ENCODE results near the gene UBQLN2. TPM values are rescaled to one million over a fixed set of nuclear protein-coding genes. Genes with fewer than 3 reads are reported as not detected.

UBQLN2 gene
- total RNA-seq, 1 experiment from 2014 or later = 38.2 TPM

DNA sequence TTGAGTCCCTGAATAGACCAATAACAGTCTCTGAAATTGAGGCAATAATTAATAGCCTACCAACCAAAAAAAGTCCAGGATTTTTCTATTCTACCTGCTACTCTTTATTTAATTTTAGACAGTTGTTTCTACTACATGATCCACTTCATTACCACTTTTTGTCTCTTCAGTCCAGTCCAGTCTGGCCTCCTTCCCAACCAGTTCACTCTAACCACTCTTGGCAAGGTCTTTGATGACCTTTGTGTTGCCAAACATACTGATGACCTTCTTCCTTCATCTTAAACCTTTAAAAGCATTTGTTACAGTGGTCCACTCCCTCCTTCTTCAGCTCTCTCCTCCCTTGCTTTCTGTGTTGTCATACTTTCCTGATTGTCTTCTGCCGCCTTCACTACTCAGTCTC is 12.8 kb upstream of the UBQLN2 start:
- Mint-ChIP-seq H3K36me3 (ENCODE audit: insufficient read depth, unreplicated experiment) (no peaks in the 10 kb centered on the region), H3K4me1 (ENCODE audit: low read depth, unreplicated experiment) (no peaks in the 10 kb centered on the region), H3K27me3 (ENCODE audit: unreplicated experiment) (no peaks in the 10 kb centered on the region), H3K27ac (ENCODE audit: unreplicated experiment) (no peak overlapping the region), H3K9me3 (ENCODE audit: low read depth, unreplicated experiment) (peaks cover 3% of the 10 kb centered on the region), H3K4me3 (ENCODE audit: low read depth, unreplicated experiment) (no peak overlapping the region)
- TF ChIP-seq, protein P1, sequence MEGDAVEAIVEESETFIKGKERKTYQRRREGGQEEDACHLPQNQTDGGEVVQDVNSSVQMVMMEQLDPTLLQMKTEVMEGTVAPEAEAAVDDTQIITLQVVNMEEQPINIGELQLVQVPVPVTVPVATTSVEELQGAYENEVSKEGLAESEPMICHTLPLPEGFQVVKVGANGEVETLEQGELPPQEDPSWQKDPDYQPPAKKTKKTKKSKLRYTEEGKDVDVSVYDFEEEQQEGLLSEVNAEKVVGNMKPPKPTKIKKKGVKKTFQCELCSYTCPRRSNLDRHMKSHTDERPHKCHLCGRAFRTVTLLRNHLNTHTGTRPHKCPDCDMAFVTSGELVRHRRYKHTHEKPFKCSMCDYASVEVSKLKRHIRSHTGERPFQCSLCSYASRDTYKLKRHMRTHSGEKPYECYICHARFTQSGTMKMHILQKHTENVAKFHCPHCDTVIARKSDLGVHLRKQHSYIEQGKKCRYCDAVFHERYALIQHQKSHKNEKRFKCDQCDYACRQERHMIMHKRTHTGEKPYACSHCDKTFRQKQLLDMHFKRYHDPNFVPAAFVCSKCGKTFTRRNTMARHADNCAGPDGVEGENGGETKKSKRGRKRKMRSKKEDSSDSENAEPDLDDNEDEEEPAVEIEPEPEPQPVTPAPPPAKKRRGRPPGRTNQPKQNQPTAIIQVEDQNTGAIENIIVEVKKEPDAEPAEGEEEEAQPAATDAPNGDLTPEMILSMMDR (IDR thresholded peaks at IDR 0.05; ENCODE audit: unreplicated experiment) = no peak
- CTCF ChIA-PET = no interaction called here
- BruUV-seq (replicated peaks) = no TSS peak
- intact Hi-C loops (cut with micrococcal nuclease; ENCODE audit: unreplicated experiment) = no loop called here
- DNase-seq = no peak

DNA sequence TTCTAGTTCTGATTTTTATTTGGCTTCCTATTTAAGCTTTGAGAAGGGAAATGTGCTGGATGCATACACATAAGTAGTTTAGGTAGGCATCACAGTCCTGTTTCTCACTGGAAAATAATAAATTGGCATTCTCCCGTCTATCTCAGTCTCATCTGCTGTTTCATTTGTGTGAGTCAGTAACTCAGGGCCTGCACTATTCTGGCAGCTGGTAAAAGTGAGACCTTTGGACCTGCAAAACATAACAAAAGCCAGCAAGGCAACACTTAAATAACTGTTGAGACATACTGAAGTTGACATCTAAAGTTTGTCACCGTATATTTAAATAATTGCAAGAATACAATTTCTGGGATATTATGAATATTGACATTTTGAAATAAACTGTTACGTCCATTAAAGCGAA is 8.6 kb upstream of the UBQLN2 start:
- CTCF ChIA-PET = no interaction called here

GRCh38 chrX:56557376-56557929 is 6.0 kb upstream of the UBQLN2 start:
- CTCF ChIA-PET = no interaction called here
- Mint-ChIP-seq H3K27me3 (ENCODE audit: unreplicated experiment) (no peaks in the 10 kb centered on the region), H3K4me3 (ENCODE audit: low read depth, unreplicated experiment) (no peak overlapping the region), H3K4me1 (ENCODE audit: low read depth, unreplicated experiment) (no peaks in the 10 kb centered on the region), H3K36me3 (ENCODE audit: insufficient read depth, unreplicated experiment) (no peaks in the 10 kb centered on the region), H3K9me3 (ENCODE audit: low read depth, unreplicated experiment) (no peaks in the 10 kb centered on the region), H3K27ac (ENCODE audit: unreplicated experiment) (no peak overlapping the region)
- intact Hi-C loops (cut with micrococcal nuclease; ENCODE audit: unreplicated experiment) = no loop called here
- TF ChIP-seq, protein P1 (IDR thresholded peaks at IDR 0.05; ENCODE audit: unreplicated experiment) = no peak
- no TSS peak for BruUV-seq (replicated peaks)
- no peak for DNase-seq

More for the DNA sequence above, 8.6 kb upstream of the UBQLN2 start:
- Mint-ChIP-seq H3K36me3 (ENCODE audit: insufficient read depth, unreplicated experiment) (no peaks in the 10 kb centered on the region), H3K4me1 (ENCODE audit: low read depth, unreplicated experiment) (no peaks in the 10 kb centered on the region), H3K27ac (ENCODE audit: unreplicated experiment) (no peak overlapping the region), H3K4me3 (ENCODE audit: low read depth, unreplicated experiment) (no peak overlapping the region), H3K9me3 (ENCODE audit: low read depth, unreplicated experiment) (no peaks in the 10 kb centered on the region), H3K27me3 (ENCODE audit: unreplicated experiment) (no peaks in the 10 kb centered on the region)
- BruUV-seq (replicated peaks) = no TSS peak
- DNase-seq = no peak
- TF ChIP-seq, protein P1 (IDR thresholded peaks at IDR 0.05; ENCODE audit: unreplicated experiment) = no peak
- intact Hi-C loops (cut with micrococcal nuclease; ENCODE audit: unreplicated experiment) = no loop called here

- DNase-seq = peak; percentile 3
- H3K27me3 Mint-ChIP-seq (ENCODE audit: unreplicated experiment) = no peaks in the 10 kb centered on the region
- H3K36me3 Mint-ChIP-seq (ENCODE audit: insufficient read depth, unreplicated experiment) = peaks cover 47% of the 10 kb centered on the region
- CTCF ChIA-PET = no interaction called here
- intact Hi-C loops (cut with micrococcal nuclease; ENCODE audit: unreplicated experiment) = loop anchor here (5.0 kb wide), 1 partner anchor 163 kb away; the partner anchor contains the start of gene NBDY
- H3K4me3 Mint-ChIP-seq (ENCODE audit: low read depth, unreplicated experiment) = peak overlapping the region; percentile 67
- TF ChIP-seq, protein P1 (IDR thresholded peaks at IDR 0.05; ENCODE audit: unreplicated experiment) = no peak
- no peaks in the 10 kb centered on the region for H3K9me3 Mint-ChIP-seq (ENCODE audit: low read depth, unreplicated experiment)
- peaks cover 6% of the 10 kb centered on the region for H3K4me1 Mint-ChIP-seq (ENCODE audit: low read depth, unreplicated experiment)
- H3K27ac Mint-ChIP-seq (ENCODE audit: unreplicated experiment) = peak overlapping the region; percentile 85
- TSS peak; percentile 34 for BruUV-seq (replicated peaks)
Measured at GRCh38 chrX:56564164-56564885, 898 bp downstream of the UBQLN2 start.

Data from Calu3 (cell line).